ENCODE data around the gene CUTA. TPM values are rescaled to one million over a fixed set of nuclear protein-coding genes. Genes with fewer than 3 reads are reported as not detected.

Gene CUTA, protein sequence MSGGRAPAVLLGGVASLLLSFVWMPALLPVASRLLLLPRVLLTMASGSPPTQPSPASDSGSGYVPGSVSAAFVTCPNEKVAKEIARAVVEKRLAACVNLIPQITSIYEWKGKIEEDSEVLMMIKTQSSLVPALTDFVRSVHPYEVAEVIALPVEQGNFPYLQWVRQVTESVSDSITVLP
- 100 to 1,000 TPM; 196 to 327 (median 271) TPM for total RNA-seq

DNA sequence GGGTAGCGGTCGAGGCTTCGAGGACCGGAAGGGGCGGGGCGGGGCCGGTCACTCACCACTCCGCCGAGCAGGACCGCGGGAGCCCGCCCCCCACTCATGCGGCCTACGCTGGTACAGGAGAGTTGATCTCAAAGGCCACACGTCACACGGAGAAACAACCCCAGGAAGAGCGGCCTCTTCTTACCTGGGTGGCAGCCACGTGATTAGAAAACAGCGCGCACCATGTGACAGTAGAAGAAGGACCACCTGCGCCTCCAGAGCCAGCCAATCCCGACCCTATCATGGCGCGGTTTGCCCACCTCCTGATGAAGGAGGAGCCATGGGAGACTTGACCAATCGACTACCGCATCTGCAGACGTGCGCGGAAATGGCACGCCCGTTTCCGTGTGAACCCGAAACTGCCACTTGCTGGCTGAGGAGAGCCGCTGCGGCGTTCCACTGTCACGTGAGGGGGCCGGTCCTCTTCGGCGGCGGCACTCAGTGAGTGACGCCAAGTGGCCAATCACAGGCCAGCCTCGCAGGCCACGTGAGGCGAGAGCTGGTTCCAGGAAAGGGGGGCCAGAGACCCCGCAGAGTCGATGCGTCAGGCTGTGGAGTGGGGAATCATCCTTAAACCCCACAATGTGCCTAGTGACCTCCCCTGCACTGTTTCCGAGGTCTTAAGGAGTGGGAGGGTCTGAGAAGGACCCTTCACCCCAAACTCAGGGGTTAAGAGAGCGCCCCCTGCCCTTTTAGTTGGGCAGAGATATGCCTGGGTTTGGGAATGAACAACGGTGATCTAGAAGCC is at the start of gene CUTA:
Gene CUTA, minus strand, starts transcription at position 205 of the 787 bp plus-strand sequence. Its CDS starts 107 bp downstream, at position 98.
- Histone ChIP-seq H3K4me3 (peak within 1 kb of the TSS; percentile 54 to 67 (median 60)), H3K27ac (peak within 1 kb of the TSS; percentile 95 to 96), H3K4me1 (replicated peaks in 1 of 2) (peaks cover 34% of the 10 kb centered on the region in 2 donors)
- peak; percentile 86 to 94 (median 88) for ATAC-seq (replicated peaks in 6 of 8)
- WGBS, 10 experiments: 0 to 20% (median 1%) methylated on average over 1 to 17 of the region's 51 CpGs; no CpG with 5 or more reads in 4 of the 10 experiments
- in situ Hi-C loops (cut with MboI; ENCODE audit: low pct_unique_long_range_greater_than_20kb in 2 of 9, low sequenced_read_pairs in 9 of 9, unreplicated experiment in 9 of 9): no loop called here

GRCh38 chr6:33467091-33467490 is 49.2 kb upstream of the CUTA start:
- Histone ChIP-seq H3K4me3 (no peak overlapping the region), H3K4me1 (replicated peaks in 1 of 2) (no peaks in the 10 kb centered on the region), H3K27ac (no peak overlapping the region)
- in situ Hi-C loops (cut with MboI; ENCODE audit: low pct_unique_long_range_greater_than_20kb in 2 of 9, low sequenced_read_pairs in 9 of 9, unreplicated experiment in 9 of 9): no loop called here
- ATAC-seq (replicated peaks in 6 of 8): no peak
- 42 to 100% (median 75%) methylated on average over 2 to 7 of the region's 7 CpGs; no CpG with 5 or more reads in 1 of the 10 experiments for WGBS, 10 experiments

GRCh38 chr6:33466075-33466735 is 48.3 kb upstream of the CUTA start:
- Histone ChIP-seq H3K27ac (no peak overlapping the region), H3K4me1 (replicated peaks in 1 of 2) (no peaks in the 10 kb centered on the region), H3K4me3 (no peak overlapping the region)
- 40 to 100% (median 90%) methylated on average over 1 to 4 of the region's 4 CpGs; no CpG with 5 or more reads in 5 of the 10 experiments for WGBS, 10 experiments
- in situ Hi-C loops (cut with MboI; ENCODE audit: low pct_unique_long_range_greater_than_20kb in 2 of 9, low sequenced_read_pairs in 9 of 9, unreplicated experiment in 9 of 9): no loop called here
- peak in 3 of 8 experiments; percentile 37 to 81 (median 77) for ATAC-seq (replicated peaks in 6 of 8)

GRCh38 chr6:33459226-33459625 is 41.3 kb upstream of the CUTA start:
- ATAC-seq (replicated peaks in 6 of 8): no peak
- Histone ChIP-seq H3K27ac (no peak overlapping the region), H3K4me3 (no peak overlapping the region), H3K4me1 (replicated peaks in 1 of 2) (peaks cover 4 to 5% of the 10 kb centered on the region in 2 donors)
- in situ Hi-C loops (cut with MboI; ENCODE audit: low pct_unique_long_range_greater_than_20kb in 2 of 9, low sequenced_read_pairs in 9 of 9, unreplicated experiment in 9 of 9): no loop called here
- 95 to 100% (median 100%) methylated on average over 1 to 2 of the region's 2 CpGs; no CpG with 5 or more reads in 3 of the 10 experiments for WGBS, 10 experiments

- Histone ChIP-seq H3K4me1 (replicated peaks in 1 of 2) (peaks cover 4 to 5% of the 10 kb centered on the region in 2 donors), H3K4me3 (no peak overlapping the region), H3K27ac (no peak overlapping the region)
- in situ Hi-C loops (cut with MboI; ENCODE audit: low pct_unique_long_range_greater_than_20kb in 2 of 9, low sequenced_read_pairs in 9 of 9, unreplicated experiment in 9 of 9): no loop called here
- ATAC-seq (replicated peaks in 6 of 8): no peak
- WGBS, 10 experiments: 35 to 93% (median 73%) methylated on average over 1 to 3 of the region's 3 CpGs; no CpG with 5 or more reads in 3 of the 10 experiments
Observed at GRCh38 chr6:33458676-33459075, 40.8 kb upstream of the CUTA start.

- Histone ChIP-seq H3K27ac (no peak overlapping the region), H3K4me3 (no peak overlapping the region), H3K4me1 (replicated peaks in 1 of 2) (peaks cover 12 to 14% of the 10 kb centered on the region in 2 donors)
- in situ Hi-C loops (cut with MboI; ENCODE audit: low pct_unique_long_range_greater_than_20kb in 2 of 9, low sequenced_read_pairs in 9 of 9, unreplicated experiment in 9 of 9): no loop called here
- ATAC-seq (replicated peaks in 6 of 8): no peak
- WGBS, 10 experiments: 96 to 100% (median 100%) methylated on average over 1 to 7 of the region's 12 CpGs; no CpG with 5 or more reads in 4 of the 10 experiments
Observed at GRCh38 chr6:33456156-33456555, 38.2 kb upstream of the CUTA start.

- H3K4me1 ChIP-seq (replicated peaks in 1 of 2): peaks cover 12 to 14% of the 10 kb centered on the region in 2 donors
- ATAC-seq (replicated peaks in 6 of 8): no peak
- peak overlapping the region; percentile 71 to 99 (median 72) for H3K4me3 ChIP-seq
- no peak overlapping the region for H3K27ac ChIP-seq
- in situ Hi-C loops (cut with MboI; ENCODE audit: low pct_unique_long_range_greater_than_20kb in 2 of 9, low sequenced_read_pairs in 9 of 9, unreplicated experiment in 9 of 9): no loop called here
- WGBS, 10 experiments: 0 to 51% (median 27%) methylated on average over 1 to 12 of the region's 16 CpGs; no CpG with 5 or more reads in 4 of the 10 experiments
Observed at GRCh38 chr6:33455051-33455450, 37.1 kb upstream of the CUTA start.

DNA sequence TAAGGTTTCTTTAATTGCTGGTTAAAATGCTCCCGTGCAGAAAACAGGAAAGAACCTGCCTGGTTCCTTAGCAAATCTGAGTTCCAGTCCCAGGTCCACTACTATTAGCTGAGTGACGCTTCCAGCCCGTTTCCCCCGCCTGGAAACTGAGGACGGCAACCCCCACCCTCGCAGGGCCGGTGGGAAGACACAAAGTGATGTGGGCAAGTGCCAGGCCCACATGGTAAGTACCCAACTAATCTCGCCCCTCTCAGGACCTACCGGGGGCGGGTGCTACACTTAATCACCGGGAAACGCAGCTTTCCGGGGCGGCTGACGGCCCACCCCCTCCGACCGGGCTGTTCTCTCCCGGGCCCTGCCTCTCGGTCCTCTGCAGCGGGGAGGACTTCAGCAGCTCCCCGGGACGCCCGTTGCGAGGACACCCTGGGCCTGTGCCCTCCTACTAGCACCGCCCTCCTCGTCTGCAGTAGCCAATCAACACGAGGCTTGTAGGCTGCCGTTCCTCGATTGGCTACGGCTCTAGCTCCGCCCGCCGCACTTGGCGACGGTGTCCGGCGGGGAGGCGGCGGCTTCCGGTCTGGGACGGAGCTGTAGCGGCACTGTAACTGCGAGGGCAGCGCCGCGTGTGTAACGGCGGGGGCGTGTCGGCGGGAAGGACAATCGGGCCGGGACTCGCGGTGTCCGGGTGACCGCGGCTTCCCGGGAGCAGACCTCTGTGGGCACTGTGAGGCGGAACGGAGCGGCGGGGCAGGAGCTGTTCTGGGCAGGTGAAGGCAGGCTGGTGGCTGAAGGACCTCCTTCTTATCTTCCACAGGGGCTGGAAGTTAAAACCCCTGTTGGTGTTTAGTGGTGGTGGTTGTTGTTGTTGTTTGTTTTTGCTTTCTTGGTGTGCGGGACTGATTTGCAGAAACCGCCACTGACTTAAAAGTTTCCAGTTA is 36.4 kb upstream of the CUTA start, which contains the start of gene ZBTB9:
Gene ZBTB9, plus strand, starts transcription at position 568 of the 938 bp plus-strand sequence. CDS start 525 bp downstream, outside the sequence.
- 0 to 10% (median 0%) methylated on average over 1 to 15 of the region's 65 CpGs; no CpG with 5 or more reads in 1 of the 10 experiments for WGBS, 10 experiments
- ATAC-seq (replicated peaks in 6 of 8): peak; percentile 97 to 99 (median 99)
- peak within 1 kb of the TSS; percentile 7 to 59 for H3K27ac ChIP-seq
- in situ Hi-C loops (cut with MboI; ENCODE audit: low pct_unique_long_range_greater_than_20kb in 2 of 9, low sequenced_read_pairs in 9 of 9, unreplicated experiment in 9 of 9): no loop called here
- peaks cover 12 to 14% of the 10 kb centered on the region in 2 donors for H3K4me1 ChIP-seq (replicated peaks in 1 of 2)
- peak within 1 kb of the TSS; percentile 71 to 99 (median 72) for H3K4me3 ChIP-seq

GRCh38 chr6:33453393-33454008 is 35.6 kb upstream of the CUTA start:
- no peak for ATAC-seq (replicated peaks in 6 of 8)
- Histone ChIP-seq H3K4me3 (peak overlapping the region; percentile 71 to 99 (median 72)), H3K4me1 (replicated peaks in 1 of 2) (peaks cover 12 to 14% of the 10 kb centered on the region in 2 donors), H3K27ac (no peak overlapping the region)
- in situ Hi-C loops (cut with MboI; ENCODE audit: low pct_unique_long_range_greater_than_20kb in 2 of 9, low sequenced_read_pairs in 9 of 9, unreplicated experiment in 9 of 9): no loop called here
- WGBS, 10 experiments: 0 to 18% (median 8%) methylated on average over 3 to 9 of the region's 12 CpGs; no CpG with 5 or more reads in 2 of the 10 experiments

DNA sequence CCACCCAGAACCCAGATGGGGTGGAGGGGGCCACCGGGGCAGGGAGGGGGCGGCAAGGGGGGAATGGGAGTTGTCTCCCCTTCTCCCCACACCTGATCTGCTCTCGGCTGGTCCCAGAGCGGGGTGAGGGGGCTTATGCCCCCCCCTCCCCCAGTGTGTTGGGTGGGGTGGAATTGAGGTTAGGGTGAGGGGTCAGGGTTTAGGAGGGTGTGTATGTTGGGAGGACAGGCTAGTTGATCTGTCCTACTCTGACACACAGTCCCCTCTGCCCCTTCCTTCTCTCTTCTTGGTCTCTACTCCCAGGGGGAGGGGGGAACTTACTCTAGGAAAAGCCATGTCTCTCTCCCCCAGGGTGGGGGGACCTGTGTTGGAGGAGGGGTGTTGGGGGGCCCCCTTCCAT is 34.6 kb upstream of the CUTA start:
- H3K4me3 ChIP-seq: no peak overlapping the region
- in situ Hi-C loops (cut with MboI; ENCODE audit: low pct_unique_long_range_greater_than_20kb in 2 of 9, low sequenced_read_pairs in 9 of 9, unreplicated experiment in 9 of 9): no loop called here
- no peak overlapping the region for H3K27ac ChIP-seq
- no peak for ATAC-seq (replicated peaks in 6 of 8)
- peaks cover 12 to 14% of the 10 kb centered on the region in 2 donors for H3K4me1 ChIP-seq (replicated peaks in 1 of 2)
- no CpG with 5 or more reads among the region's 4 CpGs for WGBS, 10 experiments

DNA sequence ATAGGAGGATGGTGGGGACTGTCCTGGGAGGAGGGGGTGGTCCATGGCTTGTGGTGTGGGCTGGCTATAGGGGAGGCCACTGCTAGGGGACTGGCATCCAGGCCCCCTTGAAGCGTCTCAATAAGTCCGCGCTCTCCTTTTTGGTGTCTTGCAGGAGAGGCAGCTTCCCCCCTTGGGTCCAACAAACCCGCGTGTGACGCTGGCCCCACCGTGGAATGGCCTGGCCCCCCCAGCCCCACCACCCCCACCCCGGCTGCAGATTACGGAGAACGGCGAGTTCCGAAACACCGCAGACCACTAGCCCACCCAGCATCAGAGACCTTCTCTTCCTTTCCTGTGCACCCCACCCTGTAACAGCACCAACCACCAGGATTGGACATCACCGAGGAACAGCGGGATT is 33.7 kb upstream of the CUTA start:
- Histone ChIP-seq H3K4me3 (no peak overlapping the region), H3K27ac (no peak overlapping the region), H3K4me1 (replicated peaks in 1 of 2) (peaks cover 12 to 14% of the 10 kb centered on the region in 2 donors)
- WGBS, 10 experiments: no CpG with 5 or more reads among the region's 15 CpGs
- in situ Hi-C loops (cut with MboI; ENCODE audit: low pct_unique_long_range_greater_than_20kb in 2 of 9, low sequenced_read_pairs in 9 of 9, unreplicated experiment in 9 of 9): no loop called here
- ATAC-seq (replicated peaks in 6 of 8): no peak

DNA sequence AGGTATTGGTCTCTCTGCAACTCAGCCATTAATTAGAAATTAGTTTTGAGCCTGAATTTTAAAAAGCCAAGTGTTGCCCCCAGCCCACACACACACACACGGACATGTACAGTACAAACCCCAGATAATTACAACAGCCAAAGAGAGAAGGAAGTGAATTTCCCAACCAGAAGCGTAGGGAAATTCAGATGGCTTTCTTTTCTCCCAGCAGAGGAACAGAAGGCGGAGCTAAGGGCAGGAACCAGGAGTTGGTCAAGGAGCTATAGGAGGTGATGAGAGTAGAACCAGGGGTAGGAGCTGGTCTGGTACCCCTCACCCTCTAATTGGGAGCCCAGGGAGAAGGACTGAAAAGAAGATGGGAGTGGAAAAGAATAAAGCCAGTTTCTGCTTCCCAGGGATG is 32.5 kb upstream of the CUTA start:
- Histone ChIP-seq H3K27ac (no peak overlapping the region), H3K4me1 (replicated peaks in 1 of 2) (peaks cover 12 to 13% of the 10 kb centered on the region in 2 donors), H3K4me3 (no peak overlapping the region)
- no peak for ATAC-seq (replicated peaks in 6 of 8)
- 60 to 100% (median 91%) methylated on average over 1 to 3 of the region's 3 CpGs; no CpG with 5 or more reads in 2 of the 10 experiments for WGBS, 10 experiments
- in situ Hi-C loops (cut with MboI; ENCODE audit: low pct_unique_long_range_greater_than_20kb in 2 of 9, low sequenced_read_pairs in 9 of 9, unreplicated experiment in 9 of 9): no loop called here
